SK-N-SH (cell line): Measurements from ENCODE around the gene KHNYN. TPM values are rescaled to one million over a fixed set of nuclear protein-coding genes. Genes with fewer than 3 reads are reported as not detected.

Experiments used
- CTCF ChIA-PET: fragments of 300-600, 350-600 bp; formaldehyde crosslinking; extraction: SDS; loops from one replicate; lab custom pipeline; 2021; lab: Yijun Ruan, JAX
- POLR2A ChIA-PET: fragments of 350-600 bp; sonication (Branson Sonifier 250); formaldehyde crosslinking; extraction: SDS; loops from one replicate; lab custom pipeline; 2020; ENCODE audit warnings: antibody characterized with exemption, inconsistent platforms; lab: Yijun Ruan, JAX
- DNase-seq: peaks from one replicate; pipeline ENCODE4 v3.0.0; 2012
- H2AFZ ChIP-seq: fragments of 200-600 bp; sonication (generic); 2 replicates; pipeline ENCODE4 v1.8.1; 2016; ENCODE audit warnings: antibody characterized with exemption, mild to moderate bottlenecking, low read depth
- H3F3A ChIP-seq: fragments of 200-600 bp; sonication (generic); replicated peaks from 2 replicates; pipeline ENCODE3; 2016; ENCODE audit warnings: antibody characterized with exemption, mild to moderate bottlenecking; ENCODE audit not compliant: insufficient read depth
- H3K27ac ChIP-seq, 2 experiments: fragments of 200-500 bp in 1 of 2; fragments of 200-600 bp in 1 of 2; sonication (Bioruptor generic) in 1 of 2; sonication (generic), shearing (Covaris generic) in 1 of 2; 2 replicates each; pipeline versions ENCODE4 v1.5.1 to v1.6.1; 2014 to 2016; ENCODE audit warnings: low read depth in 2 of 2, inconsistent platforms in 1 of 2, low read length in 1 of 2, mild to moderate bottlenecking in 1 of 2, mixed read lengths in 1 of 2
- H3K27me3 ChIP-seq: fragments of 200-600 bp; sonication (generic), shearing (Covaris generic); 2 replicates; pipeline ENCODE4 v1.6.1; 2016; ENCODE audit warnings: mixed run types; ENCODE audit not compliant: insufficient read depth
- H3K36me3 ChIP-seq, 2 experiments: fragments of 200-500 bp in 1 of 2; fragments of 200-600 bp in 1 of 2; sonication (Bioruptor generic) in 1 of 2; sonication (generic) in 1 of 2; replicated peaks in 1 of 2; 2 replicates each; pipeline versions ENCODE3 to v1.5.1; 2014 to 2016; ENCODE audit warnings: low read length in 1 of 2, mild to moderate bottlenecking in 1 of 2; ENCODE audit not compliant: insufficient read depth in 2 of 2, control insufficient read depth in 1 of 2
- H3K4me1 ChIP-seq, 2 experiments: fragments of 200-500 bp in 1 of 2; fragments of 200-600 bp in 1 of 2; sonication (Bioruptor generic) in 1 of 2; sonication (generic), shearing (Covaris generic) in 1 of 2; 2 replicates each; pipeline versions ENCODE4 v1.5.1 to v1.6.1; 2014 to 2016; ENCODE audit warnings: low read depth in 1 of 2, low read length in 1 of 2, mixed run types in 1 of 2; ENCODE audit not compliant: insufficient read depth in 2 of 2, control insufficient read depth in 1 of 2
- H3K4me2 ChIP-seq: fragments of 200-600 bp; sonication (generic), shearing (Covaris generic); 2 replicates; pipeline ENCODE4 v1.6.1; 2017; ENCODE audit warnings: mixed run types
- H3K4me3 ChIP-seq, 2 experiments: fragments of 200-500 bp in 1 of 2; fragments of 200-600 bp in 1 of 2; sonication (Bioruptor generic) in 1 of 2; sonication (generic), shearing (Covaris generic) in 1 of 2; 2 replicates each; pipeline versions ENCODE4 v1.5.1 to v1.8.1; 2014 to 2016; ENCODE audit warnings: low read depth in 2 of 2, inconsistent platforms in 1 of 2, low read length in 1 of 2, mild to moderate bottlenecking in 1 of 2, mixed read lengths in 1 of 2, moderate library complexity in 1 of 2
- H3K79me2 ChIP-seq: fragments of 200-600 bp; sonication (generic); 2 replicates; pipeline ENCODE4 v1.8.1; 2017; ENCODE audit warnings: mild to moderate bottlenecking; ENCODE audit not compliant: insufficient read depth
- H3K9ac ChIP-seq: fragments of 200-600 bp; sonication (generic); 2 replicates; pipeline ENCODE4 v1.6.1; 2017; ENCODE audit warnings: mixed run types
- H3K9me2 ChIP-seq: fragments of 200-600 bp; sonication (generic); 2 replicates; pipeline ENCODE4 v1.6.1; 2017; ENCODE audit warnings: mixed run types
- H3K9me3 ChIP-seq: fragments of 200-600 bp; sonication (generic); 2 replicates; pipeline ENCODE4 v1.6.1; 2017; ENCODE audit warnings: mixed run types, mild to moderate bottlenecking, moderate library complexity
- H4K20me1 ChIP-seq: fragments of 200-600 bp; sonication (generic); 2 replicates; pipeline ENCODE4 v1.6.1; 2017; ENCODE audit warnings: mild to moderate bottlenecking, mixed run types; ENCODE audit not compliant: insufficient read depth
- CHD2 ChIP-seq: fragments of 150-350 bp; IDR thresholded peaks from 2 replicates; pipeline ENCODE4 v1.6.1; 2018; ENCODE audit warnings: low read length; ENCODE audit not compliant: partially characterized antibody
- EP300 ChIP-seq, 2 experiments: IDR thresholded peaks; 2 replicates each; pipeline versions ENCODE4 v1.4.0 to v1.6.1; 2012; ENCODE audit warnings: borderline replicate concordance in 1 of 2, low read depth in 1 of 2, low read length in 1 of 2
- GATA2 ChIP-seq: sonication (generic); formaldehyde crosslinking; IDR thresholded peaks from 2 replicates; pipeline ENCODE4 v1.5.0; 2020; ENCODE audit warnings: mild to moderate bottlenecking, missing genetic modification reagents
- RAD21 ChIP-seq: IDR thresholded peaks from 2 replicates; pipeline ENCODE4 v1.6.1; 2012; ENCODE audit warnings: mild to moderate bottlenecking, low read length
- RCOR1 ChIP-seq: fragments of 150-350 bp; IDR thresholded peaks from 2 replicates; pipeline ENCODE4 v1.6.1; 2017; ENCODE audit warnings: antibody characterized with exemption, low read length
- RFX5 ChIP-seq: IDR thresholded peaks from 2 replicates; pipeline ENCODE4 v1.6.1; 2012; ENCODE audit warnings: mild to moderate bottlenecking, improper control_type of control experiment, low read length
- RXRA ChIP-seq: IDR thresholded peaks from 2 replicates; pipeline ENCODE4 v1.4.0; 2012; ENCODE audit warnings: low read depth, mild to moderate bottlenecking, borderline replicate concordance
- SIN3A ChIP-seq: IDR thresholded peaks from 2 replicates; pipeline ENCODE4 v1.6.1; 2012; ENCODE audit warnings: low read depth, mild to moderate bottlenecking, low read length, moderate library complexity, borderline replicate concordance
- SMC3 ChIP-seq: IDR thresholded peaks from 2 replicates; pipeline ENCODE4 v1.6.1; 2012; ENCODE audit warnings: low read depth, low read length, improper control_type of control experiment
- TCF12 ChIP-seq: IDR thresholded peaks from 2 replicates; pipeline ENCODE4 v1.4.0; 2012
- WGBS: methylation state at CpG from one replicate; pipeline ENCODE4 v1.1.6; 2017; ENCODE audit warnings: low lambda C conversion rate; 5-methylcytosine and 5-hydroxymethylcytosine counted together
- polyA plus RNA-seq, 3 experiments: library from polyadenylated mRNA; depleted of rRNA; stranded (reverse); fragments of >200 nt; gene quantifications; 2 replicates each; pipeline ENCODE4 v1.2.3, GENCODE V29; 2012
- TF ChIP-seq, protein P1 (sequence below): fragments of 200-600 bp; sonication (generic); IDR thresholded peaks from 2 replicates; pipeline ENCODE4 v1.6.1; 2017; ENCODE audit warnings: antibody characterized with exemption, mild to moderate bottlenecking, moderate library complexity
- TF ChIP-seq, protein P2 (sequence below): IDR thresholded peaks from 2 replicates; pipeline ENCODE4 v1.4.0; 2012; ENCODE audit warnings: low read depth, borderline replicate concordance
- TF ChIP-seq, protein P3 (sequence below): IDR thresholded peaks from 2 replicates; pipeline ENCODE4 v1.6.1; 2012; ENCODE audit warnings: mild to moderate bottlenecking, low read depth, low read length, moderate library complexity

The KHNYN gene
- polyA plus RNA-seq, 1 of the 3 experiments (the other 2 are of a cell fraction): 18.3 TPM

DNA sequence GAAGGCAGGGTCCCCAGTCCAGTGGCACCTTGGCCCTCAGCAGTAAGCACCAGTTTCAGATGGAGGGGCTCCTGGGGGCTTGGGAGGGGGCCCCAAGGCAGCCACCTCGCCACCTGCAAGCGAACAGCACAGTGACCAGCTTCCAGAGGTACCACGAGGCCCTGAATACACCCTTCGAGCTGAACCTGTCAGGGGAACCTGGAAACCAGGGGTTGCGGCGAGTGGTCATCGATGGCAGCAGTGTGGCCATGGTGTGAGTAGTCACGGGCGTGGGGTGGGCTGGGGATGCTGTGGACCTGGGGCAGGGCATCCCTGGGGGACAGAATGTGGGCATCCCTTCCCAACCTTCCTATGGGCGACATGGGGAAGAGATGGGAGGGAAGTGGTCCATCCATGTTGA lies 19.8 kb upstream of the KHNYN start:
- no peak overlapping the region for H3K4me2 ChIP-seq
- ChIA-PET CTCF (interaction anchor here (0.7 to 4.2 kb wide), 7 partner anchors 9 to 76 kb away, joined by 3 to 31 read pairs (median 4); partner anchors contain the start of genes ADCY4, CBLN3 and KHNYN), POLR2A (no interaction called here)
- WGBS: 76% methylated on average over 8 of the region's 10 CpGs
- no peaks in the 10 kb centered on the region for H3K79me2 ChIP-seq
- DNase-seq: no peak
- no peaks in the 10 kb centered on the region for H3K27me3 ChIP-seq
- H3K4me3 ChIP-seq: no peak overlapping the region
- no peaks in the 10 kb centered on the region for H3K9me2 ChIP-seq
- H3K36me3 ChIP-seq: peaks cover 0 to 10% of the 10 kb centered on the region in 2 experiments
- no peak overlapping the region for H3K9ac ChIP-seq
- no peaks in the 10 kb centered on the region for H3K9me3 ChIP-seq
- no peak overlapping the region for H2AFZ ChIP-seq
- H3F3A ChIP-seq: no peaks in the 10 kb centered on the region
- no peak overlapping the region for H3K27ac ChIP-seq
- TF ChIP-seq, protein P1, sequence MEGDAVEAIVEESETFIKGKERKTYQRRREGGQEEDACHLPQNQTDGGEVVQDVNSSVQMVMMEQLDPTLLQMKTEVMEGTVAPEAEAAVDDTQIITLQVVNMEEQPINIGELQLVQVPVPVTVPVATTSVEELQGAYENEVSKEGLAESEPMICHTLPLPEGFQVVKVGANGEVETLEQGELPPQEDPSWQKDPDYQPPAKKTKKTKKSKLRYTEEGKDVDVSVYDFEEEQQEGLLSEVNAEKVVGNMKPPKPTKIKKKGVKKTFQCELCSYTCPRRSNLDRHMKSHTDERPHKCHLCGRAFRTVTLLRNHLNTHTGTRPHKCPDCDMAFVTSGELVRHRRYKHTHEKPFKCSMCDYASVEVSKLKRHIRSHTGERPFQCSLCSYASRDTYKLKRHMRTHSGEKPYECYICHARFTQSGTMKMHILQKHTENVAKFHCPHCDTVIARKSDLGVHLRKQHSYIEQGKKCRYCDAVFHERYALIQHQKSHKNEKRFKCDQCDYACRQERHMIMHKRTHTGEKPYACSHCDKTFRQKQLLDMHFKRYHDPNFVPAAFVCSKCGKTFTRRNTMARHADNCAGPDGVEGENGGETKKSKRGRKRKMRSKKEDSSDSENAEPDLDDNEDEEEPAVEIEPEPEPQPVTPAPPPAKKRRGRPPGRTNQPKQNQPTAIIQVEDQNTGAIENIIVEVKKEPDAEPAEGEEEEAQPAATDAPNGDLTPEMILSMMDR: no peak
- TF ChIP-seq, protein P2, sequence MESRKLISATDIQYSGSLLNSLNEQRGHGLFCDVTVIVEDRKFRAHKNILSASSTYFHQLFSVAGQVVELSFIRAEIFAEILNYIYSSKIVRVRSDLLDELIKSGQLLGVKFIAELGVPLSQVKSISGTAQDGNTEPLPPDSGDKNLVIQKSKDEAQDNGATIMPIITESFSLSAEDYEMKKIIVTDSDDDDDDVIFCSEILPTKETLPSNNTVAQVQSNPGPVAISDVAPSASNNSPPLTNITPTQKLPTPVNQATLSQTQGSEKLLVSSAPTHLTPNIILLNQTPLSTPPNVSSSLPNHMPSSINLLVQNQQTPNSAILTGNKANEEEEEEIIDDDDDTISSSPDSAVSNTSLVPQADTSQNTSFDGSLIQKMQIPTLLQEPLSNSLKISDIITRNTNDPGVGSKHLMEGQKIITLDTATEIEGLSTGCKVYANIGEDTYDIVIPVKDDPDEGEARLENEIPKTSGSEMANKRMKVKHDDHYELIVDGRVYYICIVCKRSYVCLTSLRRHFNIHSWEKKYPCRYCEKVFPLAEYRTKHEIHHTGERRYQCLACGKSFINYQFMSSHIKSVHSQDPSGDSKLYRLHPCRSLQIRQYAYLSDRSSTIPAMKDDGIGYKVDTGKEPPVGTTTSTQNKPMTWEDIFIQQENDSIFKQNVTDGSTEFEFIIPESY: no peak
- H3K4me1 ChIP-seq: no peaks in the 10 kb centered on the region
- H4K20me1 ChIP-seq: no peaks in the 10 kb centered on the region

DNA sequence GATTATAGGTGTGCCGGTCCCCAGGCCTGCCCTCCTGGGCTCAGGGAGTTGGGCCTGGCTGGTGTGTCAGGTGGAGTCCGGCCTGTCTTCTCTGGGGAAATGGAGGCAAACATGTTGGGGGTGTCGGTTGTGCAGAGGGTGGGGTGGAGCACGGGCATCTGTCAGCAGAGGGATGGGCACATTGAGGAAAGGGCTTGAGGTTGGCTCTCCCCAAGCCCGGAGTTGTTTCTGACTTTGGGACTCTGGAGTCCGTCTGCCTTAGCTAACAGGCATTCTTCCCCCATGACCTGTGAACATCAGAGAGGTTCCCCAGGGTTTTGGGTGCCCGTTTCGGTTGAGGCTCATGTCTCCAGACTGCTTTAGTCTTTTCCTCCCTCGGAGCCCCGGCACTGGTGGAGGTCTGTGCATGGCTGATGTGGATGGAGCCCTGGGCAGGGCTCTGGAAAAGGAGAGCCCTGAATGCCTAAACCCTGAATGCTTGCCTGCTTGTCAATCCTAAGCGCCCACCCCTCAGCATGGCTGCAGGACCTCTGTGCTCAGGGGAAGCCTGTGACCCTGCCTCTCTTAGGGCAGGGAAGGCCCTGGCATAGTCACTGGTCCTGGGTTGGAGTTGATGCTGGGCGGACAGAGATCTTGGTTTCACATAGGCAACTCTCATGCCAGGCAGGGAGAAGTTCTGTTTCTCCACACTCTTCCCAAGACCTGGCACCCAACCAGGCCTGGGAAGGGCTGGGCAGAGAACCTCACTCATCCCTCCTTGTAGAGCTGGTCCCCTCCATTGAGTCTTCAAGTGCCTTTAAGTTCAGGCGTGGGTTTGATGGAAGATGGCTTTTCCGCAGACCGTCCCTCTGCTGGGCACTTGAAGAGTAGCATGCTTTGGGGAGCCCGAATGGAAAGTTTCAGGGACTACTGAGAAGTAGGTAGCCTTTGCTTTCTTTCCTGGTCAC lies 18.0 kb upstream of the KHNYN start:
- ChIA-PET POLR2A (interaction anchor here (1.2 kb wide), 1 partner anchor 45 kb away, joined by 5 read pairs; no protein-coding TSS in a partner anchor), CTCF (interaction anchor here (0.6 to 4.6 kb wide), 18 partner anchors 10 to 103 kb away, joined by 3 to 37 read pairs (median 4); partner anchors contain the start of genes CBLN3, KHNYN, NFATC4 and NYNRIN)
- H3K4me2 ChIP-seq: no peak overlapping the region
- no peak overlapping the region for H3K9ac ChIP-seq
- no peaks in the 10 kb centered on the region for H3K27me3 ChIP-seq
- WGBS: 71% methylated on average over 12 of the region's 16 CpGs
- no peak overlapping the region for H3K27ac ChIP-seq
- no peaks in the 10 kb centered on the region for H3K9me2 ChIP-seq
- DNase-seq: peak; percentile 77
- no peak overlapping the region for H2AFZ ChIP-seq
- H4K20me1 ChIP-seq: no peaks in the 10 kb centered on the region
- H3K36me3 ChIP-seq: peaks cover 0 to 10% of the 10 kb centered on the region in 2 experiments
- no peak overlapping the region for H3K4me3 ChIP-seq
- H3K9me3 ChIP-seq: no peaks in the 10 kb centered on the region
- H3K4me1 ChIP-seq: no peaks in the 10 kb centered on the region; a peak in 1 of 4 replicates
- H3F3A ChIP-seq: no peaks in the 10 kb centered on the region
- H3K79me2 ChIP-seq: no peaks in the 10 kb centered on the region
- TF ChIP-seq RFX5 (no peak), RAD21 (peak; percentile 72), RXRA (no peak), EP300 (IDR thresholded peaks at IDR 0.05; ENCODE audit: borderline replicate concordance in 1 of 2, low read depth in 1 of 2, low read length in 1 of 2) (no peak), CHD2 (no peak), GATA2 (no peak), SIN3A (no peak), TCF12 (no peak), SMC3 (peak; percentile 84), RCOR1 (no peak)
- TF ChIP-seq, protein P1: peak; percentile 73
- TF ChIP-seq, protein P3, sequence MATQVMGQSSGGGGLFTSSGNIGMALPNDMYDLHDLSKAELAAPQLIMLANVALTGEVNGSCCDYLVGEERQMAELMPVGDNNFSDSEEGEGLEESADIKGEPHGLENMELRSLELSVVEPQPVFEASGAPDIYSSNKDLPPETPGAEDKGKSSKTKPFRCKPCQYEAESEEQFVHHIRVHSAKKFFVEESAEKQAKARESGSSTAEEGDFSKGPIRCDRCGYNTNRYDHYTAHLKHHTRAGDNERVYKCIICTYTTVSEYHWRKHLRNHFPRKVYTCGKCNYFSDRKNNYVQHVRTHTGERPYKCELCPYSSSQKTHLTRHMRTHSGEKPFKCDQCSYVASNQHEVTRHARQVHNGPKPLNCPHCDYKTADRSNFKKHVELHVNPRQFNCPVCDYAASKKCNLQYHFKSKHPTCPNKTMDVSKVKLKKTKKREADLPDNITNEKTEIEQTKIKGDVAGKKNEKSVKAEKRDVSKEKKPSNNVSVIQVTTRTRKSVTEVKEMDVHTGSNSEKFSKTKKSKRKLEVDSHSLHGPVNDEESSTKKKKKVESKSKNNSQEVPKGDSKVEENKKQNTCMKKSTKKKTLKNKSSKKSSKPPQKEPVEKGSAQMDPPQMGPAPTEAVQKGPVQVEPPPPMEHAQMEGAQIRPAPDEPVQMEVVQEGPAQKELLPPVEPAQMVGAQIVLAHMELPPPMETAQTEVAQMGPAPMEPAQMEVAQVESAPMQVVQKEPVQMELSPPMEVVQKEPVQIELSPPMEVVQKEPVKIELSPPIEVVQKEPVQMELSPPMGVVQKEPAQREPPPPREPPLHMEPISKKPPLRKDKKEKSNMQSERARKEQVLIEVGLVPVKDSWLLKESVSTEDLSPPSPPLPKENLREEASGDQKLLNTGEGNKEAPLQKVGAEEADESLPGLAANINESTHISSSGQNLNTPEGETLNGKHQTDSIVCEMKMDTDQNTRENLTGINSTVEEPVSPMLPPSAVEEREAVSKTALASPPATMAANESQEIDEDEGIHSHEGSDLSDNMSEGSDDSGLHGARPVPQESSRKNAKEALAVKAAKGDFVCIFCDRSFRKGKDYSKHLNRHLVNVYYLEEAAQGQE: no peak
